Natural killer cell (primary cell): ENCODE data around the gene TENT4B. TPM values are rescaled to one million over a fixed set of nuclear protein-coding genes. Genes with fewer than 3 reads are reported as not detected.
A peak's percentile ranks its signal among the peaks of the same experiment; 100 is the strongest.

Experiments
- ATAC-seq, 3 donors: fragments of 150-1000 bp in 2 of 3; fragments of 200-7000 bp in 1 of 3; cut with Tn5 transposase; 1 replicate in 1 of 3; 2 replicates in 2 of 3; pipeline ENCODE4 v1.10.0; 2021; ENCODE audit warnings: mild to moderate bottlenecking in 2 of 3, moderate library complexity in 2 of 3
- DNase-seq, 2 donors: peaks; one replicate each; pipeline versions ENCODE4 v3.0.0 to v3.0.0-alpha.2; 2013 to 2021; ENCODE audit warnings: mixed read lengths in 1 of 2
- H3K27ac ChIP-seq: one replicate; pipeline ENCODE4 v1.5.1; 2013; ENCODE audit warnings: mild to moderate bottlenecking, low read length
- H3K27me3 ChIP-seq: one replicate; pipeline ENCODE4 v1.6.1; 2013; ENCODE audit warnings: low read length; ENCODE audit not compliant: control insufficient read depth, insufficient read depth
- H3K36me3 ChIP-seq: one replicate; pipeline ENCODE4 v1.6.1; 2013; ENCODE audit warnings: low read length; ENCODE audit not compliant: control insufficient read depth, insufficient read depth
- H3K4me1 ChIP-seq: one replicate; pipeline ENCODE4 v1.6.1; 2013; ENCODE audit warnings: low read length; ENCODE audit not compliant: control insufficient read depth, insufficient read depth
- H3K4me3 ChIP-seq: one replicate; pipeline ENCODE4 v1.5.1; 2013; ENCODE audit warnings: low read length
- H3K9me3 ChIP-seq: one replicate; pipeline ENCODE4 v1.6.1; 2013; ENCODE audit warnings: low read length; ENCODE audit not compliant: control insufficient read depth, insufficient read depth
- H3K27ac Mint-ChIP-seq, 2 donors: one replicate each; pipeline ENCODE4 v1.8.0; 2022; ENCODE audit warnings: mild to moderate bottlenecking in 2 of 2, mixed read lengths in 2 of 2, moderate library complexity in 1 of 2
- H3K27me3 Mint-ChIP-seq, 2 donors: one replicate each; pipeline ENCODE4 v1.8.0; 2022; ENCODE audit warnings: low read depth in 2 of 2, mixed read lengths in 2 of 2
- H3K36me3 Mint-ChIP-seq: one replicate; pipeline ENCODE4 v1.8.0; 2022; ENCODE audit warnings: mixed read lengths
- H3K4me1 Mint-ChIP-seq, 2 donors: one replicate each; pipeline ENCODE4 v1.8.0; 2022; ENCODE audit warnings: mixed read lengths in 2 of 2
- H3K4me3 Mint-ChIP-seq: one replicate; pipeline ENCODE4 v1.8.0; 2022; ENCODE audit warnings: mild to moderate bottlenecking, moderate library complexity, mixed read lengths
- H3K9me3 Mint-ChIP-seq, 2 donors: one replicate each; pipeline ENCODE4 v1.8.0; 2022; ENCODE audit warnings: mixed read lengths in 2 of 2
- CTCF ChIP-seq: fragments of 200-600 bp; IDR thresholded peaks from one replicate; pipeline ENCODE4 v1.8.0; 2022; ENCODE audit warnings: antibody characterized with exemption
- WGBS: methylation state at CpG from one replicate; pipeline ENCODE4 v1.1.7; 2013; ENCODE audit warnings: missing lambda C conversion rate; ENCODE audit not compliant: insufficient coverage; 5-methylcytosine and 5-hydroxymethylcytosine counted together
- intact Hi-C: fragments of 100-400 bp; cut with micrococcal nuclease; formaldehyde crosslinking; loops from one replicate; pipeline ENCODE4 v1.14.2; 2022
- total RNA-seq, 4 donors: library from RNA; stranded (reverse); fragments of 120-200 nt in 1 of 4; gene quantifications; one replicate each; pipeline versions ENCODE4 v1.2.3 to v1.2.4, GENCODE V29; 2013 to 2022

The TENT4B gene
- total RNA-seq, 3 donors from 2014 or later (not counting 1 experiment from before 2014, with no cell fraction given): 37.5 to 48.7 (median 44.4) TPM

DNA sequence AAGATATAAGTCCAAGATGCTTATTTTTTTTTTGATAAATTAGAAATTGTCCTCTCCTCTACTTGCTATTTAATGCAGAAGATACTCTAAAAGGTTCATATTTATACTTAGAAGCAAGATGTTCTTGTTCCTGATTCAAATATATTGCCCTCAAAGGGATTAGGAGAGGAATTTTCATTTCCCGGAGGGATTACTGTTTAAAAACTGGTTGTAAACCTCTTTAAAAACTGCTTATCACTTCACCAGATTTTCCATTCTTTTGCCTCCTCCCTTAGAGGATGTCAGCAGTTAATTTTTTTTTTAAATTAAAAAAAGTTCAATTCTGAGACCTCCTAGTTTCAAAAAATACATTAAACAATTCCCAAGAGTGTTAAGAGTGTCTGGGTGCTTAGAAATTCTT is 2.8 kb downstream of the TENT4B start:
- H3K4me1 ChIP-seq: peaks cover 38% of the 10 kb centered on the region
- H3K27me3 ChIP-seq: no peaks in the 10 kb centered on the region
- H3K4me1 Mint-ChIP-seq: peaks cover 55 to 56% of the 10 kb centered on the region in 2 donors
- TF ChIP-seq CTCF: no peak
- intact Hi-C loops: loop anchor here (5.0 kb wide), 1 partner anchor 111 kb away; the partner anchor contains the start of gene ADCY7
- no peaks in the 10 kb centered on the region for H3K9me3 ChIP-seq
- ATAC-seq (no peak), DNase-seq (no peak)
- WGBS: no CpG with 5 or more reads among the region's 1 CpG
- no peaks in the 10 kb centered on the region for H3K9me3 Mint-ChIP-seq
- H3K4me3 Mint-ChIP-seq: peak overlapping the region; percentile 90
- no peak overlapping the region for H3K27ac ChIP-seq
- no peaks in the 10 kb centered on the region for H3K27me3 Mint-ChIP-seq
- H3K27ac Mint-ChIP-seq: peak overlapping the region; percentile 78 to 83
- no peaks in the 10 kb centered on the region for H3K36me3 Mint-ChIP-seq
- H3K4me3 ChIP-seq: no peak overlapping the region
- no peaks in the 10 kb centered on the region for H3K36me3 ChIP-seq

DNA sequence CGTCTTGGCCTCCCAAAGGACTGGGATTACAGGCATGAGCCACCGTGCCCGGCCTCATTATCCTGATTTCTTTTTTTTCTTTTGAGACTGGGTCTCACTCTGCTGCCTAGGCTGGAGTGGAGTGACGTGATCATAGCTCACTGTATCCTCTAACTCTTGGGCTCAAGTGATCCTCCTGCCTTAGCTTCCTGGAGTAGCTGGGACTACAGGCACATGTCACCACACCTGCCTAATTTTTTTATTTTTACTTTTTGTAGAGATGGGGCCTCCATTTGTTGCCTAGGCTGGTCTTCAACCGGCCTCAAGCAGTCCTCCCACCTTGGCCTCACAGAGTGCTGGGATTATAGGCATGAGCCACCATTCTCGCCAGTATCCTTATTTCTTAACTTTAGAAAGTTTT is 3.5 kb downstream of the TENT4B start:
- Histone ChIP-seq H3K27me3 (no peaks in the 10 kb centered on the region), H3K4me3 (no peak overlapping the region), H3K27ac (no peak overlapping the region), H3K4me1 (peaks cover 39% of the 10 kb centered on the region), H3K9me3 (no peaks in the 10 kb centered on the region), H3K36me3 (no peaks in the 10 kb centered on the region)
- Mint-ChIP-seq H3K36me3 (no peaks in the 10 kb centered on the region), H3K9me3 (no peaks in the 10 kb centered on the region), H3K4me1 (peaks cover 57 to 60% of the 10 kb centered on the region in 2 donors), H3K27ac (peak overlapping the region; percentile 69 to 78), H3K27me3 (no peaks in the 10 kb centered on the region), H3K4me3 (peak overlapping the region; percentile 77)
- WGBS: 91% methylated on average over 5 of the region's 6 CpGs
- DNase-seq (no peak), ATAC-seq (no peak)
- no peak for TF ChIP-seq CTCF
- intact Hi-C loops: loop anchor here (5.0 kb wide), 1 partner anchor 111 kb away; the partner anchor contains the start of gene ADCY7

DNA sequence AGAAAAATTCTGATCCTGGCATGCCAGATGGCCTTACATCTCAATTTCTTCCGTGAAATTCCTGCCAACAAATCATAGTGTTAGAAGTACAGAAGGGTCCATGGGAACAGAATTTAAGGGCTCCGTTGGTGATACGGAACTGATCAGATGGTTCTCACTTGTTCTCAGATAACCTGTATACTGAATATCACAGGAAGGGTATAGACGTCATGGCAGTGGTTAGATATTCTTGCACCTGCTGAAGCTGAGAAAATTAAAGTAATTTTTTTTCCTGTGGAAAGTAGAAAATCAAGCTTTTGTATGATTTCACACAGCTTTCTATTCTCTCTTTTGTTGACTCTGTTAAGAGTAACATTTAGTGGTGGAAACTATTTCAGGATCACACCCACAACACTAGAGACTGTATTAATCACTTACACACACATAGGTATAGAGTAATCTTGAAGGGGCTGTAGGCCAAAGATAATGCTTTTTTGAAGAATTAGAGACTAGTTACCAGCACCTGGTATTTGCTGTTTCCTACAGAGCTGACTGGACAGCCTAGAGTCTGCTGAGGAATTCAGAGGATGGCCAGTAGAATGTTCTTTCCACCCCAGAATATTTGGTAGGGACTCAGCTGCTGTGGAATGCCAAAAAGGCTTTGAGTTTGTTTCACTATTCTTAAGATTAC is 7.5 kb downstream of the TENT4B start:
- Histone ChIP-seq H3K9me3 (no peaks in the 10 kb centered on the region), H3K4me3 (no peak overlapping the region), H3K27ac (peak overlapping the region; percentile 81), H3K27me3 (no peaks in the 10 kb centered on the region), H3K4me1 (peaks cover 28% of the 10 kb centered on the region), H3K36me3 (no peaks in the 10 kb centered on the region)
- TF ChIP-seq CTCF: no peak
- Mint-ChIP-seq H3K27ac (peak overlapping the region; percentile 86 to 87), H3K36me3 (no peaks in the 10 kb centered on the region), H3K4me3 (peak overlapping the region; percentile 75), H3K4me1 (peaks cover 55 to 61% of the 10 kb centered on the region in 2 donors), H3K27me3 (no peaks in the 10 kb centered on the region), H3K9me3 (no peaks in the 10 kb centered on the region)
- 43% methylated on average over 4 of the region's 4 CpGs for WGBS
- intact Hi-C loops: loop anchor here (5.0 kb wide), 1 partner anchor 37 kb away; no protein-coding TSS in a partner anchor
- ATAC-seq (peak; percentile 84 to 88 (median 86)), DNase-seq (peak in 1 of 2 donors; percentile 69)
